Neural progenitor cell (in vitro differentiated cells): ENCODE data around the gene FBRSL1.

Source experiments
- CTCF ChIP-seq: fragments of 200-600 bp; sonication (generic); IDR thresholded peaks from 2 replicates; pipeline ENCODE4 v1.5.1; 2017; ENCODE audit warnings: antibody characterized with exemption, mild to moderate bottlenecking
- EZH2 ChIP-seq: fragments of 200-600 bp; sonication (generic); IDR thresholded peaks from 2 replicates; pipeline ENCODE4 v1.6.1; 2017; ENCODE audit warnings: antibody characterized with exemption, mild to moderate bottlenecking, moderate library complexity

- TF ChIP-seq CTCF (no peak), EZH2 (no peak)
Measured at GRCh38 chr12:132491761-132492378, 1.9 kb downstream of the FBRSL1 start.
